Activated CD8-positive, alpha-beta memory T cell treated with anti-CD3 and anti-CD28 coated beads for 1 hour (primary cell): ENCODE results near the gene LONP1.

Experiments used
- DNase-seq, 2 donors: peaks; one replicate each; pipeline ENCODE4 v3.0.0-alpha.2; 2020; ENCODE audit warnings: low read depth in 1 of 2; ENCODE audit errors: extremely low read depth in 1 of 2

Gene LONP1

DNA sequence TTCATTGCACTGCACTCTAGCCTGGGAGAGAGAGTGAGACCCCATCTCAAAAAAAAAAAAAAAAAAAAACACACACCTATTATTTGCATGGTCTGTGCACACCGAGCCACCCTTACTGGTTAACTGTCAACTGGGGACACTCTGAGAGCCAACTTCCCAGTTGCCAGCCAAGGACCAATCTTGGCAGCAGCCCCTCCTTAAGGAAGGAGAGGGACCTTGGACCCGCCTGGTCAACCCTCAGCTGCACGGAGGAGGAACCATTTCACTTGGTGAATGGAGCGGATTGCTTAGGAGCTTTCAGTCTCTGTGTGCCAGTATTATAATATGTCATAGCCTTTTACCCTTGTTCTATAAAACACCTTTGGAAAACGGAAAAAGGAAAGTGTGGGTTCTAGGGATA, 64.5 kb downstream of the LONP1 start:
- no peak for DNase-seq

- DNase-seq: no peak
These were observed 65.0 kb downstream of the LONP1 start for GRCh38 chr19:5654931-5655330.

DNA sequence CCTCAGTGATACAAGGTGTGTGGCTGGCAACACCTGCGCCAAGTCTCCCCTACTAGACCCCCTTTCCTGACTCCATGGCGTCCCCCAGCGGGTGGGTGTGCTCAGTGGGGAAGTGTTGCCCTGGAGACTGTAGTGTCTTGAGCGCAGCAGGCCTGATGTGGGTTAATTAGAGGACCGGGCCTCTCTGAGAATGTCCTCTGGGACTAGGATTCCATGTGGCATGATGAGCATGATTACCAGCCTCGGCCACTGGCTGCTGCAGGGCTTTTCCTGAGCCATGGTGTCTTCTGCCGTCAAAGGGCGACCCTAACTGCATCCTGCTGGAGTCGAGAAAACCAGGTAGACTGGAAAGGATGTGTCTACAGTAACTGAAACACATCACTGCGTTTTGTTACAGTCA, 67.7 kb downstream of the LONP1 start:
- no peak for DNase-seq

- DNase-seq: no peak
These were observed 68.6 kb downstream of the LONP1 start for GRCh38 chr19:5651361-5651760.

- no peak for DNase-seq
These were observed 71.5 kb downstream of the LONP1 start for GRCh38 chr19:5648464-5648863.

DNA sequence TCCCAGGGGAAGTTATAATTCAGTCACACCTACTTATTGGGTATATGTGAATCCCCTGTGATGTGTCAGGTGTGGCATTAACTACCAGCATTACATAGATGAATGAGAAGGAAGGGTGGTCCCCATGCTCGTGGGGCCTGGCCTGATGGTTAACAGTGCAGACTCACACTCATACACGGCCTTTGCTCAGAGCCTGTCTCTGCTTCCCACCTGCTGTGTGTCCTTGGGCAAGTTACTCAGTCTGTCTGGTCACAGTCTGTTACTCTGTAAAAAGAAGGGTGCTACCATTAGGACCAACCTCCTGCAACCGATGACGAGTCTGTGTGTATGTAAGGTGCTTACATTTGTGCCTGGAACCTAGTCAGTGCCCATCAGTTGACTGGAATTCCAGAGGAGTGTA, 73.2 kb downstream of the LONP1 start:
- DNase-seq: no peak

DNA sequence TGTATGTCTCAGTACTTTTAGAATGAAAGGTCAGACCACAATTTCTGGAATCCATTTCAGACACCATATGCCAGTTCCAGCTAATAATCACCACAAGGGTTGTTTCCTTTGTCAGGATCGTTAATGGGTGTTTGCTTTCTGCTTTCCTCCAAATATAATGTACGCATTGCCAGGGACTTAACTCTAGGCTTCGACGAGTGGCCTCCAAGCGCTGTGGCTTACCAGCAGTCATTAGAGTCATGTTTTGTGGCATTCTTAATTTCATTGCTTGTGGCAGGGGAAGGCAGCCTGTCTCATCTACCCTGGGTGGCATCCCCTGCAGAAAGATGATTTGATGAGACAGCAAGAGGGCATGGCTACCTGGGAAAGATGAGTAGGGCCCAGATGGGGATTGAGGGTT, 74.5 kb downstream of the LONP1 start:
- DNase-seq: no peak

- DNase-seq: no peak
These were observed 75.9 kb downstream of the LONP1 start for GRCh38 chr19:5644037-5644436.

- no peak for DNase-seq
These were observed 76.9 kb downstream of the LONP1 start for GRCh38 chr19:5643060-5643459.

GRCh38 chr19:5642204-5642603, 77.7 kb downstream of the LONP1 start:
- no peak for DNase-seq
